Inferior parietal cortex (tissue), 1 donor: Measurements from ENCODE around the gene TNXB.
"Not testable (repeated sequence)": the region's sequence is repeated elsewhere in the genome, so short reads cannot be mapped to it uniquely, and the experiment has no call there.

ENCODE experiments used
- DNase-seq: peaks from one replicate; pipeline ENCODE4 v3.0.0-alpha.2; 2016; ENCODE audit errors: extremely low spot score

Gene TNXB

DNA sequence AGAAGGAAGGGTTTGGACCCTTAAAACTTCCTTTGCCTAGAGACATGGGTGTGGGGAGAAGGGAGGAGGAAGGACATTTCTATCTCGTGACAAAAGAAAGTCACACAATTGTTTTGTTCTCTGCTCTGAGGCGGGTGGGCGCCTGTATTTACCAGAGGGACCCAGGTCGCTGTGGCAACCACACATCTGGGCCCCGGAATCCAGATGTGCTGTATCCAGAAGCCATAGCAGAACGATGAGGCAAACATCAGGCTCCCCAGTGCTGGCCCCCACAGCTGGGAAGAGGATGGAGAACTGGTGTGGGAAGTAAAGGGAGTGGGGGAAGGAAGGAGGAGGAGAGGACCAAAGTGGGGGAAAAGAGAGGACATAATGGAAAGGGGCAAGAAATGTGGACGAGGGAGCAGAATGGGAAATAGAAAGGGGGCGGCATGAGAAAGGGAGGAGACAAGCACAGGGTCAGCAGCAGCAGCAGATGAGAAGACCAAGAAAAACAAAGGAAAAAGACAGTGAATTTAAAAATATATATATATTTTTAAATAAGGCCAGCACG is 3.4 kb upstream of the TNXB start:
- no peak for DNase-seq

- DNase-seq = no peak
Observed at GRCh38 chr6:32111424-32112066, 2.4 kb upstream of the TNXB start.

DNA sequence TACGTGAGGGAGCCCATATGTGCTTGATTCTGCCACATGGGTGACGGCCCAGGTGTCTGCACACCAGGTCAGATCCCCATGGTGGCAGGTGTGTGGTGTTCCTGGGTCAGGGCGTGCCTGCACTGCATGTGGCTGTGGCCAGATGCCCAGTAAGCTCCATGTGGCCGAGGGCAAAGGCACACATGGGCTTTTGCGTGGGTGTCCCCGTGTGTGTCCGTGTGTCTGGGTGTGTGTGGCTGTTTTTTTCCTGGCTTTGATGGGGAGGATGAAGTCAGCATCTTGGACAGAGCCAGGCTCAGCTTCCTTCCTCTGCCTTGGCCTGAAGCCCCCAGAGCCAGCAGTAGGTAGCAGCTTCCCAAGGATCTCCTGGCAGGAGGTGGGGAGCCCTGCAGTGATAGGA is 1.5 kb upstream of the TNXB start:
- no peak for DNase-seq

DNA sequence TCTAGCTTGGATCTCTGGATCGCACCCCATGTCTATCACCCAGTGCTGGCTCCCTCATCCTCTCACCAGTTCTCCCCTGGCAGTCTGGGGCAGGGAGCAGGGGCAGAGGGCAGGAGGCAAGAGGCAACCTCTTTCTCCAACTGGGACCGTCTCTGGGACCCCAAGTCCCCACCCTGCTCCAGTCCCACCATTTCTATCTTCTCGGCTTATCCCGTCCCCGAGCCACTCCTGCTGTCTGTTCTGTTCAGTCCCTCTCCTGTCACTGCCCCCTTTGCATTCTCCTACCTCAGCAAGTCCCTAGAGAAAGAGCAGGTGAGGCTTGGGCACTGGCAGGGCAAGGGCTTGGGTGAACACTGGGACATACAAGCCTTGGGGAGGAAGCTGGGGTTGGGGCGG is 625 bp upstream of the TNXB start:
- DNase-seq = no peak

DNA sequence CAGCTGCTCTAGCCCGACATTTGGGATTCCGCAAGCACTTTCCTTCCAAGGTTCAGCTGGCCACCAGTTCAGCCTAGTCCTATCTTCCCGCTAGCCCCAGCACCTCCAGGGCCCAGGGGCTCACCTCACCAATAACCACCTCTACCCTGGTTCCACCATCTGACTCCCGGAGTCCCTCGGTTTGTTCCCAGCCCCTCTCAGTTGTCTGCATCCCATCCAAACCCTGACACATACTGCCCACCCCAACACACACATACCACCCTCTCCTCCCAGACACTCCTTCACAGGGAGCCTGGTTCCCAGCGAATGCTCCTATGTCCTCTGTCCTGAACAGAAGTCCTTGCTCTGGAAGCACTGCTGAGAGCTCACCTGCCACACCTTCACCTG is 418 bp downstream of the TNXB start:
- no peak for DNase-seq

- no peak for DNase-seq
Observed at GRCh38 chr6:32108094-32108627, 977 bp downstream of the TNXB start.

DNA sequence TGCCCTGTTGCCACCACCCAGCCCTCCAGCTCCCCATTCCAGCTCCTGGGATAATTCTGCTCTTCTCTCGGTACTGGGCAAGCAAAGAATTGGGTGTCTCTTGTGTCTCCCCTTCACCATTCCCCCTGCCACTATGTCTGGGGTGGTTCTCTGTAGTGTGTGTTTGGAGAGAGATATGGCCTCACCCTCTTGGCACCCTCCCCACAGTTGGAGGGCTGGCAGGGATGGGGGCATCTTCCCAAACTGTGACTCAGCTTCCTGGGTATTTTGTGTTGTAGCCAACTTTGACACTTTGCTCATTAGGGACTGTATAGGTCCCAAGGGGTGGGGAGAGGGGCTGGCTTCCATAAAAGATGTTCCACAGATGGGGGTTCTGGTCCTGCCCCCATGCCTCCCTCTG is 1.7 kb downstream of the TNXB start:
- no peak for DNase-seq

DNA sequence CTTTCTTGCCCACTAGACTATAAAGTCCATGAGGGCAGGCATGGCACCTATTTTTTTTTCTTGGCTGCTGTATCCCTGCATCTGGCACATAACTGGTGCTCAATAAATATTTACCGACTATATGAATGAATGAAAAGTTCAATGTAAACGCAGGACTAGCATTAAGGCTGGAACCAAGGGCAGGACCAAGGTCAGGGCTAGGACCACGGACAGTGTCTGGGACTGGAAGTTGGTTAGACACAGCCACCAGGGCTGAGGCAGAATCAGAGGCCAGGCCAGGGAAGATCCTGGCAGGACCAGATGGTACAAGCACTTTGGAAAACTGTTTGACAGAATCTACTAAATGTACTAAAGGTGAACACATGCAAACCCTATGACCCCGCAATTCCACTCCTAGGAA is 3.7 kb downstream of the TNXB start:
- DNase-seq = no peak

- no peak for DNase-seq
Observed at GRCh38 chr6:32102255-32102654, 6.9 kb downstream of the TNXB start.

GRCh38 chr6:32100251-32100650 is 8.9 kb downstream of the TNXB start:
- DNase-seq = not testable (repeated sequence)

- DNase-seq = no peak
Observed at GRCh38 chr6:32097364-32097763, 11.8 kb downstream of the TNXB start.

DNA sequence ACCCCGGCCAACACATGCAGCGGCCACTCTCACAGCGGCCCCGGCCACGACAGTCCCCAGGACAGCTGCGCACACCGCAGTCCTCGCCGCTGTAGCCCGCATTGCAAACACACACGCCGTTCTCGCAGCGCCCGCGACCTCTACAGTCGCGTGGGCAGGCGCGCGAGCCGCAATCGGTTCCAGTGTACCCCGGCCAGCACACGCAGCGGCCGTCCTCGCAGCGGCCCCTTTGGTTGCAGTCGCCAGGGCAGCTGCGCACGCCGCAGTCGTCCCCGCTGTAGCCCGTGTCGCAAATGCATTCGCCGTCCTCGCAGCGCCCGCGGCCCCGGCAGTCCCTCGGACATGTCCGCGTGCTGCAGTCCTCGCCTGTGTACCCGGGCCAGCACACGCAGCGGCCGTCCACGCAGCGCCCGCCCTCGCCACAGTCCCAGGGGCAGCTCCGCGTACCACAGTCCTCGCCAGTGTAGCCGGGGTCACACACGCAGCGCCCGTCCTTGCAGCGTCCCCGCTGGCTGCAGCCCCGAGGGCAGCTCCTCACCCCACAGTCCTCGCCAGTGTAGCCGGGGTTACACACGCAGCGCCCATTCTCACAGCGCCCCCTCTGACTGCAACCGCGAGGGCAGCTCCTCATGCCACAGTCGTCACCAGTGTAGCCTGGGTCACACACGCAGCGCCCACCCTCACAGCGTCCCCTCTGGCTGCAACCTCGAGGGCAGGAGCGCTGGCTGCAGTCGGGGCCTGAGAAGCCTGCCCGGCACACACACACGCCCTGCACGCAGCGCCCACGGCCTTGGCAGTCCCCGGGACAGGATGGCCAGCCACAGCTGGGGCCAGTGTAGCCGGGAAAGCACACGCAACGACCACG is 12.5 kb downstream of the TNXB start:
- DNase-seq = no peak

- no peak for DNase-seq
Observed at GRCh38 chr6:32096087-32096393, 13.1 kb downstream of the TNXB start.

GRCh38 chr6:32095338-32096086 is 13.6 kb downstream of the TNXB start:
- DNase-seq = no peak

GRCh38 chr6:32092760-32093497 is 16.2 kb downstream of the TNXB start:
- peak; percentile 32 for DNase-seq

- DNase-seq = no peak
Observed at GRCh38 chr6:32089082-32089828, 19.9 kb downstream of the TNXB start.

DNA sequence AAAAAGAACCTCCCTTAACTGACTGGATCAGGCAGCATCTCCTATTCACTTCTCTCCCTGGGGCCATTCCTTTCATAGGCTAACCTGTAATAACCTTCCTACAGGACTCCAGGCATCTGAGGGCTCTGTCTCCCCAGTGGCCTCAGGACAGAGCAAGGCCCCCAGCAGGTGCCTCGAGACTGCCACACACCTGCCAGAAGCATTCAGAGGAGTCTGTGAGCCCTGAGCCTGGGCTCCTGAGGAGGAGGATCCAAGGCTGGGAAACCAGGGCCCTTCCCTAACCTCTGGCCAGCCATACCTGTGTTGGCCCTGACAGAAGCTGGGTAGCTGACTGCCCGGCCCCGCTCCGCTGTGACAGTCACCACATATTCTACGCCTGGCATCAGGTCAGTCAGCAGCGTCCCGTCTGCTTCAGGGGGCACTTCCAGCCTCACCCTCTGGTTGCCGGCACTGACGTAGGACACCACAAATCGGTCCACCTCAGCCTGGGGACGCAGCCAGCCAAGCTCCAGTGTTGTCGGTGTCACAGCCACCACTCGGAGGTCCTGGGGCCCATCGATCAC is 20.6 kb downstream of the TNXB start:
- DNase-seq = no peak

DNA sequence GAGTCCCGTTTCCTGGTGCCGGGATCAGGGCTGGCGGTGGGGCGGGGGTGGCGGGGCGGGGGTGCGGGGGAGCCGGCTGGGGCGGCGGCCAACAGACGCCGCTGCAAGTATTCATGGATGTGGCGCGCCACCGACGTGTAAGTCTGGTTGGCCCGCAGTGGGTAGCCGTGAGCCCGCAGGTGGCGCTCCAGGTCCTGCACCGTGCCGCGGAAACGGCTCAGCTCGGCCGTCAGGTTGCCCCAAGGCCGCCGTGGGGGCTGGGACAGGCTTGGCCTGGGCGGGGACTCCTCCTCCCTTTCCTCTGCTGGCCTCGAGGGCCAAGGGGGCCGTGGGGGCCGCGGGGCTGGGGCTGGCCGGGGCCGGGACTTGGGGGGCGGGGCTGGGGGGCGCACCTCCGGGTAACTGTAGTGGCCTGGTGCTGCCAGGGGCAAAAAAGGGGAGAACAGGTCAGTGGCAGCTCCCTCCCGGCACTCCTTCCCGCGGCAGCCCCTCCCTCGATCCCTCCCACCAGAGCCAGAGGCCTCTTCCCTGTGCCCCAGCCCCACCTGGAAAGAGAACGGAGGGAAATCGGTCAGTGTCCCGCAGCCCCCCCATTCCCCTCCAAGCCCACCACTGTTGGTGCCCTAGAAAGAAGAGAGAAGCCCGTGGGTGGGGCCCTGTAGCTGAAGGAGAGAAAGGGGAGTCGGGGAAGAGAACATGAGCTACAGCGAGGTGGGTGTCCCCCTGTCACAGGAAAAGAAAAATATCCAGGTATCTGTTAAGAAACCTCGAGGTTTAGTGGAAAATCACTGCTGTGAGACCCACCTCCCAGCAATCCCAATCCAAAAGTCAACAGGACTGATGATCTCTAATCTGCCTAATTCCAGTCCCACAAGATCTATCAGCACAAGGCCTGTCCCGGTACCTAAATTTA is 21.3 kb downstream of the TNXB start:
- peak; percentile 30 for DNase-seq
